ENCODE data around the gene TRRAP. TPM values are rescaled to one million over a fixed set of nuclear protein-coding genes. Genes with fewer than 3 reads are reported as not detected.

TRRAP gene
- total RNA-seq, 1 donor = 20.3 TPM

DNA sequence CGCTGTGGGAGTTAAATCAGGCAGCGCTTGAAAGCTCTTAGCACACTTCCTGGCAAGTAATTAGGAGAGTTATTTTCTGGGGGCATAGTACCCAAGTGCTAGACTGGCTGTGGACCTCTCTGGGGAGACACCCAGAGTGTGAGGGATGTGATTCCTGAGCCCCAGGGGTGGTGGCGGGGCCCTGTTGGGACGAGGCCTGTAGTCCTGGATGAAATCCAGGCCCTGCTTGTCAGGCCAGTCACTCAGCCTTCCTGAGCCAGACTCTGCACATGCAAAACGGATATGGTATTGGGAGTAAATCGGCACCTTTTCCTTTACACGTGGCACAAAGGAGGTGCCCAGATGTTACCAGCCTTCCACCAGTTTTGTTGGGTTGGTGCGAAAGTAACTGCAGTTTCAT, 31.2 kb downstream of the TRRAP start:
- TF ChIP-seq, protein P1, sequence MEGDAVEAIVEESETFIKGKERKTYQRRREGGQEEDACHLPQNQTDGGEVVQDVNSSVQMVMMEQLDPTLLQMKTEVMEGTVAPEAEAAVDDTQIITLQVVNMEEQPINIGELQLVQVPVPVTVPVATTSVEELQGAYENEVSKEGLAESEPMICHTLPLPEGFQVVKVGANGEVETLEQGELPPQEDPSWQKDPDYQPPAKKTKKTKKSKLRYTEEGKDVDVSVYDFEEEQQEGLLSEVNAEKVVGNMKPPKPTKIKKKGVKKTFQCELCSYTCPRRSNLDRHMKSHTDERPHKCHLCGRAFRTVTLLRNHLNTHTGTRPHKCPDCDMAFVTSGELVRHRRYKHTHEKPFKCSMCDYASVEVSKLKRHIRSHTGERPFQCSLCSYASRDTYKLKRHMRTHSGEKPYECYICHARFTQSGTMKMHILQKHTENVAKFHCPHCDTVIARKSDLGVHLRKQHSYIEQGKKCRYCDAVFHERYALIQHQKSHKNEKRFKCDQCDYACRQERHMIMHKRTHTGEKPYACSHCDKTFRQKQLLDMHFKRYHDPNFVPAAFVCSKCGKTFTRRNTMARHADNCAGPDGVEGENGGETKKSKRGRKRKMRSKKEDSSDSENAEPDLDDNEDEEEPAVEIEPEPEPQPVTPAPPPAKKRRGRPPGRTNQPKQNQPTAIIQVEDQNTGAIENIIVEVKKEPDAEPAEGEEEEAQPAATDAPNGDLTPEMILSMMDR (IDR thresholded peaks at IDR 0.05; ENCODE audit: insufficient read depth, low read depth, low read length) = no peak
- no peak overlapping the region for H3K4me3 ChIP-seq (ENCODE audit: low read depth, low read length)
- DNase-seq (ENCODE audit: low read depth) = no peak

DNA sequence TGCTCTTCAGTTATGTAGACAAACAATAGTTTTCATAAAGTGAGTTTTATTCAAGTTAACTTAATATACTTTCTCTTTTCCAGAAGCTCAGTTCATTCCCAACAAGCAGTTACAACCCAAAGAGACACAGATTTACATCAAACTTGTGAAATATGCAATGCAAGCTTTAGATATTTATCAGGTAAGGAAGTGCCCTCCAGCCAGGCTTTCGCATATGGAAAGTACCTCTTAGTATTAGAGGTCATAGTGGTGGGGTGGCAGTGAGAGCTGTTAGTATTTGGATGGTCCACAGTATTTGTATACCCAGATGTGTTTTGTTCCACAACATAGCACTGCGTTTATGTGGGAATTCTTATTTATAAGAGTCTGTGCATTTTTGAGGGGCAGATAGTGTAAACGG, 32.1 kb downstream of the TRRAP start:
- no peak for DNase-seq (ENCODE audit: low read depth)
- H3K4me3 ChIP-seq (ENCODE audit: low read depth, low read length) = no peak overlapping the region
- TF ChIP-seq, protein P1 (IDR thresholded peaks at IDR 0.05; ENCODE audit: insufficient read depth, low read depth, low read length) = no peak

DNA sequence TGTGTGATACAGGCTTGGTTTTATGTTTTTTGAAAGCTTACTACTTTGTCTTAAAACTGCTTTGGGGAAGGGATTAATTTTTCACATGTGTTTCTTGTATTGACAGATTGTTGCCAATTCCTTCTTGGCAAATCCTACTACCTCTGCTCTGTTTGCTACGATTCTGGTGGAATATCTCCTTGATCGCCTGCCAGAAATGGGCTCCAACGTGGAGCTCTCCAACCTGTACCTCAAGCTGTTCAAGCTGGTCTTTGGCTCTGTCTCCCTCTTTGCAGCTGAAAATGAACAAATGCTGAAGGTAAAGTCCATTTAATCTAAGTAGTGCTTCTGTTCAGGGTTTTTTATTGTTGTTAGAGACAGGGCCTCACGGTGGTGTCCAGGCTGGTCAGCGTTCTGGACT, 33.6 kb downstream of the TRRAP start:
- TF ChIP-seq, protein P1 (IDR thresholded peaks at IDR 0.05; ENCODE audit: insufficient read depth, low read depth, low read length) = no peak
- no peak for DNase-seq (ENCODE audit: low read depth)

DNA sequence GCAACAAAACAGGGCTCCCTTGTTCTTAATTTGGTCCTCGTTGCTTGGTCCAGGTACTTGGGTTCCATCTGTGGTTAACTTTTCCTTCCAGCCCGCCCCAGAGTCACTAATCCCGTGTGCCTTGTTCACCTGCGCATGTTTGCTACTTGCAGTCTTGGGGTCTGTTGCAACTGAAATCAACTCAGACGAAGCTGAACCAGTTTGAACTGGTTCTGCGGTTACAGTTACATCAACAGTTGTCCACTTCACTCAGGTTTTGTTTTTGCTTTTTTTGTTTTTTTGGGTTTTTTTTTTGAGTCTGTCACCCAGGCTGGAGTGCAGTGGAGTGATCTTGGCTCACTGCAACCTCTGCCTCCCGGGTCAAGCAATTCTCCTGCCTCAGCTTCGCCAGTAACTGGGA, 34.7 kb downstream of the TRRAP start:
- H3K4me3 ChIP-seq (ENCODE audit: low read depth, low read length) = no peak overlapping the region
- no peak for DNase-seq (ENCODE audit: low read depth)
- TF ChIP-seq, protein P1 (IDR thresholded peaks at IDR 0.05; ENCODE audit: insufficient read depth, low read depth, low read length) = no peak

More for the DNA sequence above, 33.6 kb downstream of the TRRAP start:
- H3K4me3 ChIP-seq (ENCODE audit: low read depth, low read length) = no peak overlapping the region

DNA sequence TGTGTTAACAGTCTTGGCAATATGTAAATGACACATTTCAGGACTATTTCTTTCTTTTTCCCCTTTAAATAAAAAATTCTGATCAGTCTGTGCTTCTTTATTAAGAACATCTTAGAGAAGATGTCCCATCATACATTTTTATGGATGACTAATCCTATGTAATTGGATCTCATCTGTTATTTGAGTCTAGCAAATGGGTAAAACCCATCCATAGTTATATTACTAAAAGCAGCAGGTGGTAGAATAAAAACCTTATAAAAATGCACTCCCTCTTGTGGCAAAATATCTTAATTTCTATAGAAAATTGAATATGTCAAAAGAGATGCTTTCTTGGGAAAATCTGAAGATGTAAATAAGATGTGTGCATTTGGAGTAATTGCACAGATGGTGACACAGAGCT, 35.3 kb downstream of the TRRAP start:
- H3K4me3 ChIP-seq (ENCODE audit: low read depth, low read length) = no peak overlapping the region
- TF ChIP-seq, protein P1 (IDR thresholded peaks at IDR 0.05; ENCODE audit: insufficient read depth, low read depth, low read length) = no peak
- DNase-seq (ENCODE audit: low read depth) = no peak

DNA sequence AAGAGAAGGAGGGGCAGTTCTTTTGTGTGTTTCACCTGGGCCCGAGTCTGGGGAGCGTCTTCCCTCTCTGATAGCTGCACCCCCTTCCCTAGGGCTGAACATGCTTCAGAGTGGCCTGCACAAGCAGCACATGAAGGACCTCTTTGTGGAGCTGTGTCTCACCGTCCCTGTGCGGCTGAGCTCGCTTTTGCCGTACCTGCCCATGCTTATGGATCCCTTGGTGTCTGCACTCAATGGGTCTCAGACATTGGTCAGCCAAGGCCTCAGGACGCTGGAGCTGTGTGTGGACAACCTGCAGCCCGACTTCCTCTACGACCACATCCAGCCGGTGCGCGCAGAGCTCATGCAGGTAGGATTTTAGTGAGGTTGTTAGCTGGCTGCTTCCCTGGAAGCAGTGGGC, 39.0 kb downstream of the TRRAP start:
- no peak overlapping the region for H3K4me3 ChIP-seq (ENCODE audit: low read depth, low read length)
- TF ChIP-seq, protein P1 (IDR thresholded peaks at IDR 0.05; ENCODE audit: insufficient read depth, low read depth, low read length) = no peak
- DNase-seq (ENCODE audit: low read depth) = no peak

GRCh38 chr7:98921608-98922372, 43.5 kb downstream of the TRRAP start:
- H3K4me3 ChIP-seq (ENCODE audit: low read depth, low read length) = no peak overlapping the region
- TF ChIP-seq, protein P1 (IDR thresholded peaks at IDR 0.05; ENCODE audit: insufficient read depth, low read depth, low read length) = no peak
- DNase-seq (ENCODE audit: low read depth) = no peak

Data from fibroblast of villous mesenchyme (primary cell).